SU-DHL-6 (cell line): ENCODE measurements around the gene SRD5A1.

Experiments
- EZH2phosphoT487 ChIP-seq: fragments of 200-600 bp; sonication (generic), shearing (Covaris generic); conservative IDR thresholded peaks from 2 replicates; pipeline ENCODE4 v1.6.1; 2018; ENCODE audit warnings: mild to moderate bottlenecking, antibody characterized with exemption, low read length, moderate library complexity, mixed read lengths
- TF ChIP-seq, protein P1 (sequence below): fragments of 200-600 bp; sonication (generic); IDR thresholded peaks from one replicate; pipeline ENCODE4 v1.5.1; 2017; ENCODE audit warnings: antibody characterized with exemption, mild to moderate bottlenecking, low read length, moderate library complexity; ENCODE audit not compliant: insufficient read depth, poor library complexity, severe bottlenecking

DNA sequence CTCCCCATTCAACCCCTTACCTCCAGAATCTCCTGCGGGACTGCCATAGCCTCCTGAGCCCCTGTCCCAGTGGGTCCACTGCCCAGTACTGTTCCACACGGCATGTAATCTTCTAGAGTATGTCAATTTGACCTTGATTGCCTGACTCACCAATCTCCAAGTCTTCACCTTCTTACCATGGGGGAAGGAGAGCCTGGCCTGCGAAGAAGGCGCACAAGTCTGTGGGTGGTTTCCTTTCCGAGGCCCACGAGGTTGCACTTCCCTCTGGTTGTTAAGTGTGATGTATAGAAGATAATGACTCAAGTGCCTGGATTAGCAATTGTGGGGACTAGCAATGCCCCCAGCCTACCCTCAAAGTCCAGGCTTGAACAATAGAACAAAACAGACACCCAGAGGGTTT lies 71.8 kb downstream of the SRD5A1 start:
- TF ChIP-seq EZH2phosphoT487, result no peak
- TF ChIP-seq, protein P1, sequence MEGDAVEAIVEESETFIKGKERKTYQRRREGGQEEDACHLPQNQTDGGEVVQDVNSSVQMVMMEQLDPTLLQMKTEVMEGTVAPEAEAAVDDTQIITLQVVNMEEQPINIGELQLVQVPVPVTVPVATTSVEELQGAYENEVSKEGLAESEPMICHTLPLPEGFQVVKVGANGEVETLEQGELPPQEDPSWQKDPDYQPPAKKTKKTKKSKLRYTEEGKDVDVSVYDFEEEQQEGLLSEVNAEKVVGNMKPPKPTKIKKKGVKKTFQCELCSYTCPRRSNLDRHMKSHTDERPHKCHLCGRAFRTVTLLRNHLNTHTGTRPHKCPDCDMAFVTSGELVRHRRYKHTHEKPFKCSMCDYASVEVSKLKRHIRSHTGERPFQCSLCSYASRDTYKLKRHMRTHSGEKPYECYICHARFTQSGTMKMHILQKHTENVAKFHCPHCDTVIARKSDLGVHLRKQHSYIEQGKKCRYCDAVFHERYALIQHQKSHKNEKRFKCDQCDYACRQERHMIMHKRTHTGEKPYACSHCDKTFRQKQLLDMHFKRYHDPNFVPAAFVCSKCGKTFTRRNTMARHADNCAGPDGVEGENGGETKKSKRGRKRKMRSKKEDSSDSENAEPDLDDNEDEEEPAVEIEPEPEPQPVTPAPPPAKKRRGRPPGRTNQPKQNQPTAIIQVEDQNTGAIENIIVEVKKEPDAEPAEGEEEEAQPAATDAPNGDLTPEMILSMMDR, result no peak
